HEK293 (cell line): Measurements from ENCODE around the gene RIGI.
A peak's percentile ranks its signal among the peaks of the same experiment; 100 is the strongest.

ENCODE experiments used
- CTCF ChIP-seq: fragments of 450-650 bp; formaldehyde crosslinking; IDR thresholded peaks from 2 replicates; pipeline ENCODE4 v1.5.1; 2016; ENCODE audit warnings: missing biosample characterization, missing genetic modification characterization
- ELK4 ChIP-seq: IDR thresholded peaks from 2 replicates; pipeline ENCODE4 v1.6.1; 2011; ENCODE audit warnings: mild to moderate bottlenecking, low read depth, low read length, borderline replicate concordance
- KLF10 ChIP-seq: fragments of 450-650 bp; IDR thresholded peaks from 2 replicates; pipeline ENCODE4 v1.5.1; 2018; ENCODE audit warnings: missing biosample characterization, mild to moderate bottlenecking, missing genetic modification characterization
- KLF7 ChIP-seq: fragments of 450-650 bp; formaldehyde crosslinking; IDR thresholded peaks from 2 replicates; pipeline ENCODE4 v1.5.1; 2016; ENCODE audit warnings: missing biosample characterization, missing genetic modification characterization, borderline replicate concordance
- PRDM1 ChIP-seq: fragments of 450-650 bp; formaldehyde crosslinking; IDR thresholded peaks from 2 replicates; pipeline ENCODE4; 2016; ENCODE audit warnings: missing biosample characterization, missing genetic modification characterization
- ZBTB49 ChIP-seq: fragments of 450-650 bp; formaldehyde crosslinking; IDR thresholded peaks from 2 replicates; pipeline ENCODE4 v1.5.1; 2016; ENCODE audit warnings: missing biosample characterization, missing genetic modification characterization, low read depth
- ZNF112 ChIP-seq: fragments of 450-650 bp; formaldehyde crosslinking; IDR thresholded peaks from 2 replicates; pipeline ENCODE4 v1.5.0; 2017; ENCODE audit warnings: missing biosample characterization, missing genetic modification characterization
- ZNF114 ChIP-seq: fragments of 450-650 bp; formaldehyde crosslinking; IDR thresholded peaks from 2 replicates; pipeline ENCODE4 v1.5.0; 2017; ENCODE audit warnings: missing biosample characterization, missing genetic modification characterization
- ZNF280C ChIP-seq: fragments of 450-650 bp; formaldehyde crosslinking; IDR thresholded peaks from 2 replicates; pipeline ENCODE4 v1.5.1; 2016; ENCODE audit warnings: missing biosample characterization, missing genetic modification characterization
- ZNF521 ChIP-seq: fragments of 450-650 bp; formaldehyde crosslinking; IDR thresholded peaks from 2 replicates; pipeline ENCODE4 v1.5.1; 2017; ENCODE audit warnings: missing biosample characterization, mild to moderate bottlenecking, missing genetic modification characterization
- ZNF596 ChIP-seq: fragments of 450-650 bp; IDR thresholded peaks from 2 replicates; pipeline ENCODE4 v1.5.0; 2018; ENCODE audit warnings: missing biosample characterization, mild to moderate bottlenecking, missing genetic modification characterization, moderate library complexity
- ZNF629 ChIP-seq: fragments of 450-650 bp; formaldehyde crosslinking; IDR thresholded peaks from 2 replicates; pipeline ENCODE4 v1.5.1; 2017; ENCODE audit warnings: missing biosample characterization, missing genetic modification characterization
- ZNF660 ChIP-seq: fragments of 450-650 bp; IDR thresholded peaks from 2 replicates; pipeline ENCODE4 v1.5.1; 2018; ENCODE audit warnings: missing biosample characterization, mild to moderate bottlenecking, missing genetic modification characterization
- TF ChIP-seq, protein P1 (sequence below): fragments of 450-650 bp; formaldehyde crosslinking; IDR thresholded peaks from 2 replicates; pipeline ENCODE4 v1.5.1; 2016; ENCODE audit warnings: missing biosample characterization, missing genetic modification characterization
- TF ChIP-seq, protein P2 (sequence below): fragments of 450-650 bp; formaldehyde crosslinking; IDR thresholded peaks from 2 replicates; pipeline ENCODE4 v1.5.1; 2016; ENCODE audit warnings: missing biosample characterization, missing genetic modification characterization
- TF ChIP-seq, protein P3 (sequence below): fragments of 450-650 bp; formaldehyde crosslinking; IDR thresholded peaks from 2 replicates; pipeline ENCODE4 v1.5.1; 2016; ENCODE audit warnings: missing biosample characterization, missing genetic modification characterization
- TF ChIP-seq, protein P4 (sequence below): fragments of 450-650 bp; formaldehyde crosslinking; IDR thresholded peaks from 2 replicates; pipeline ENCODE4 v1.5.1; 2016; ENCODE audit warnings: missing biosample characterization, missing genetic modification characterization
- TF ChIP-seq, protein P5 (sequence below): fragments of 450-650 bp; formaldehyde crosslinking; IDR thresholded peaks from 2 replicates; pipeline ENCODE4 v1.5.1; 2017; ENCODE audit warnings: missing biosample characterization, missing genetic modification characterization
- TF ChIP-seq, protein P6 (sequence below): fragments of 450-650 bp; formaldehyde crosslinking; IDR thresholded peaks from 2 replicates; pipeline ENCODE4 v1.5.1; 2016; ENCODE audit warnings: missing biosample characterization, missing genetic modification characterization, borderline replicate concordance

RIGI gene

DNA sequence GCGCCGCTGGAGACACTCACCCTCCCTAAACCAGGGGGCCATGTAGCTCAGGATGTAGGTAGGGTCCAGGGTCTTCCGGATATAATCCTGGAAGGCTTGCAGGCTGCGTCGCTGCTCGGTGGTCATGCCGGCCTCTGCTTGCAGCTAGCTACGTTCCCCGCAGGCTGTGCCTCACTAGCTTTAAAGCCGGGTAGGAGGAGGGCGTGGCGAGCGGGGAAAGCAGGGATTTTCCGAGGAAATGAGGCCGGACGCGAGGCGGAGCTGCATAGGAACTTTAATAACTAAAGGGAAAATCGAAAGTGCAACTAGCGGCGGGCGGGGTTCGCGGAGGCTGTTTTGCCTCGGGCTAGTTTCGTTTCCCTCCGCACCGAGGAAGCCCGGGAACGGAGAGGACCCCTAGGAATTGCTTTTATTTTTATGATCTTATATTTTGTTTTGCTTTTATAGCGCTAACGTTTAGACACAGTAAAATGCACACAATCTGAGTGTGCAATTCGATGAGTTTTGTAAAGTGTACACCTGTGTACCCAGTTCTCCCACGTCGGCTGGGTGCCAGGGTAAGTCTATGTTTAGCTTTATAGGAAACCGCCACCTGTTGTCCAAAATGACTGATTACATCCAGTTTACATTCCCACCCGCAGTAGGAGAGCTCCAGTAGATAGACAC is at the start of gene RIGI (continued):
- TF ChIP-seq ZNF521 (tag by site-specific recombination) (no peak), PRDM1 (tag by site-specific recombination) (peak; percentile 68; the same call in 1 of the 2 replicates), KLF7 (tag by site-specific recombination) (peak; percentile 41; the same call in 1 of the 2 replicates), ZNF112 (tag by site-specific recombination) (no peak), ZNF596 (tag by site-specific recombination) (no peak), ZBTB49 (tag by site-specific recombination) (no peak), ZNF280C (tag by site-specific recombination) (no peak), ELK4 (no peak), ZNF629 (tag by site-specific recombination) (peak; percentile 41), KLF10 (tag by site-specific recombination) (peak; percentile 64), ZNF114 (tag by site-specific recombination) (no peak), CTCF (tag by site-specific recombination) (peak; percentile 10; the same call in 1 of the 2 replicates), ZNF660 (tag by site-specific recombination) (peak; percentile 18; the same call in 1 of the 2 replicates)
- TF ChIP-seq, protein P1, sequence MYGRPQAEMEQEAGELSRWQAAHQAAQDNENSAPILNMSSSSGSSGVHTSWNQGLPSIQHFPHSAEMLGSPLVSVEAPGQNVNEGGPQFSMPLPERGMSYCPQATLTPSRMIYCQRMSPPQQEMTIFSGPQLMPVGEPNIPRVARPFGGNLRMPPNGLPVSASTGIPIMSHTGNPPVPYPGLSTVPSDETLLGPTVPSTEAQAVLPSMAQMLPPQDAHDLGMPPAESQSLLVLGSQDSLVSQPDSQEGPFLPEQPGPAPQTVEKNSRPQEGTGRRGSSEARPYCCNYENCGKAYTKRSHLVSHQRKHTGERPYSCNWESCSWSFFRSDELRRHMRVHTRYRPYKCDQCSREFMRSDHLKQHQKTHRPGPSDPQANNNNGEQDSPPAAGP (tag by site-specific recombination): no peak
- TF ChIP-seq, protein P2, sequence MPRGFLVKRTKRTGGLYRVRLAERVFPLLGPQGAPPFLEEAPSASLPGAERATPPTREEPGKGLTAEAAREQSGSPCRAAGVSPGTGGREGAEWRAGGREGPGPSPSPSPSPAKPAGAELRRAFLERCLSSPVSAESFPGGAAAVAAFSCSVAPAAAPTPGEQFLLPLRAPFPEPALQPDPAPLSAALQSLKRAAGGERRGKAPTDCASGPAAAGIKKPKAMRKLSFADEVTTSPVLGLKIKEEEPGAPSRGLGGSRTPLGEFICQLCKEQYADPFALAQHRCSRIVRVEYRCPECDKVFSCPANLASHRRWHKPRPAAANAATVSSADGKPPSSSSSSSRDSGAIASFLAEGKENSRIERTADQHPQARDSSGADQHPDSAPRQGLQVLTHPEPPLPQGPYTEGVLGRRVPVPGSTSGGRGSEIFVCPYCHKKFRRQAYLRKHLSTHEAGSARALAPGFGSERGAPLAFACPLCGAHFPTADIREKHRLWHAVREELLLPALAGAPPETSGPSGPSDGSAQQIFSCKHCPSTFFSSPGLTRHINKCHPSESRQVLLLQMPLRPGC (tag by site-specific recombination): peak; percentile 51; the same call in 1 of the 2 replicates
- TF ChIP-seq, protein P3, sequence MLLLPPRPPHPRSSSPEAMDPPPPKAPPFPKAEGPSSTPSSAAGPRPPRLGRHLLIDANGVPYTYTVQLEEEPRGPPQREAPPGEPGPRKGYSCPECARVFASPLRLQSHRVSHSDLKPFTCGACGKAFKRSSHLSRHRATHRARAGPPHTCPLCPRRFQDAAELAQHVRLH: no peak
- TF ChIP-seq, protein P4, sequence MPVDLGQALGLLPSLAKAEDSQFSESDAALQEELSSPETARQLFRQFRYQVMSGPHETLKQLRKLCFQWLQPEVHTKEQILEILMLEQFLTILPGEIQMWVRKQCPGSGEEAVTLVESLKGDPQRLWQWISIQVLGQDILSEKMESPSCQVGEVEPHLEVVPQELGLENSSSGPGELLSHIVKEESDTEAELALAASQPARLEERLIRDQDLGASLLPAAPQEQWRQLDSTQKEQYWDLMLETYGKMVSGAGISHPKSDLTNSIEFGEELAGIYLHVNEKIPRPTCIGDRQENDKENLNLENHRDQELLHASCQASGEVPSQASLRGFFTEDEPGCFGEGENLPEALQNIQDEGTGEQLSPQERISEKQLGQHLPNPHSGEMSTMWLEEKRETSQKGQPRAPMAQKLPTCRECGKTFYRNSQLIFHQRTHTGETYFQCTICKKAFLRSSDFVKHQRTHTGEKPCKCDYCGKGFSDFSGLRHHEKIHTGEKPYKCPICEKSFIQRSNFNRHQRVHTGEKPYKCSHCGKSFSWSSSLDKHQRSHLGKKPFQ (tag by site-specific recombination): peak; percentile 46; the same call in 1 of the 2 replicates
- TF ChIP-seq, protein P5, sequence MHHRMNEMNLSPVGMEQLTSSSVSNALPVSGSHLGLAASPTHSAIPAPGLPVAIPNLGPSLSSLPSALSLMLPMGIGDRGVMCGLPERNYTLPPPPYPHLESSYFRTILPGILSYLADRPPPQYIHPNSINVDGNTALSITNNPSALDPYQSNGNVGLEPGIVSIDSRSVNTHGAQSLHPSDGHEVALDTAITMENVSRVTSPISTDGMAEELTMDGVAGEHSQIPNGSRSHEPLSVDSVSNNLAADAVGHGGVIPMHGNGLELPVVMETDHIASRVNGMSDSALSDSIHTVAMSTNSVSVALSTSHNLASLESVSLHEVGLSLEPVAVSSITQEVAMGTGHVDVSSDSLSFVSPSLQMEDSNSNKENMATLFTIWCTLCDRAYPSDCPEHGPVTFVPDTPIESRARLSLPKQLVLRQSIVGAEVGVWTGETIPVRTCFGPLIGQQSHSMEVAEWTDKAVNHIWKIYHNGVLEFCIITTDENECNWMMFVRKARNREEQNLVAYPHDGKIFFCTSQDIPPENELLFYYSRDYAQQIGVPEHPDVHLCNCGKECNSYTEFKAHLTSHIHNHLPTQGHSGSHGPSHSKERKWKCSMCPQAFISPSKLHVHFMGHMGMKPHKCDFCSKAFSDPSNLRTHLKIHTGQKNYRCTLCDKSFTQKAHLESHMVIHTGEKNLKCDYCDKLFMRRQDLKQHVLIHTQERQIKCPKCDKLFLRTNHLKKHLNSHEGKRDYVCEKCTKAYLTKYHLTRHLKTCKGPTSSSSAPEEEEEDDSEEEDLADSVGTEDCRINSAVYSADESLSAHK (tag by site-specific recombination): no peak
- TF ChIP-seq, protein P6, sequence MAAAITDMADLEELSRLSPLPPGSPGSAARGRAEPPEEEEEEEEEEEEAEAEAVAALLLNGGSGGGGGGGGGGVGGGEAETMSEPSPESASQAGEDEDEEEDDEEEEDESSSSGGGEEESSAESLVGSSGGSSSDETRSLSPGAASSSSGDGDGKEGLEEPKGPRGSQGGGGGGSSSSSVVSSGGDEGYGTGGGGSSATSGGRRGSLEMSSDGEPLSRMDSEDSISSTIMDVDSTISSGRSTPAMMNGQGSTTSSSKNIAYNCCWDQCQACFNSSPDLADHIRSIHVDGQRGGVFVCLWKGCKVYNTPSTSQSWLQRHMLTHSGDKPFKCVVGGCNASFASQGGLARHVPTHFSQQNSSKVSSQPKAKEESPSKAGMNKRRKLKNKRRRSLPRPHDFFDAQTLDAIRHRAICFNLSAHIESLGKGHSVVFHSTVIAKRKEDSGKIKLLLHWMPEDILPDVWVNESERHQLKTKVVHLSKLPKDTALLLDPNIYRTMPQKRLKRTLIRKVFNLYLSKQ (tag by site-specific recombination): no peak
